Liver (tissue), 9 donors: Measurements from ENCODE around the gene TEP1. TPM values are rescaled to one million over a fixed set of nuclear protein-coding genes. Genes with fewer than 3 reads are reported as not detected.
"Not testable (repeated sequence)": the region's sequence is repeated elsewhere in the genome, so short reads cannot be mapped to it uniquely, and the experiment has no call there.

ENCODE experiments used
- DNase-seq: peaks from one replicate; pipeline ENCODE4 v3.0.0-alpha.2; 2017; ENCODE audit warnings: low spot score
- H3K27ac ChIP-seq, 2 donors: one replicate each; pipeline ENCODE4 v1.7.0; 2013; ENCODE audit warnings: inconsistent platforms in 2 of 2, low read length in 2 of 2, control low read depth in 1 of 2, low read depth in 1 of 2, mild to moderate bottlenecking in 1 of 2
- H3K27me3 ChIP-seq, 4 donors: one replicate each; pipeline versions ENCODE4 v1.6.1 to v1.7.0; 2013; ENCODE audit warnings: low read length in 3 of 4, inconsistent platforms in 1 of 4, mild to moderate bottlenecking in 1 of 4, moderate library complexity in 1 of 4; ENCODE audit not compliant: control insufficient read depth in 4 of 4, insufficient read depth in 4 of 4
- H3K36me3 ChIP-seq, 4 donors: one replicate each; pipeline versions ENCODE4 v1.6.1 to v1.7.0; 2013; ENCODE audit warnings: low read length in 3 of 4, mild to moderate bottlenecking in 3 of 4, low read depth in 1 of 4, moderate library complexity in 1 of 4; ENCODE audit not compliant: control insufficient read depth in 4 of 4, insufficient read depth in 3 of 4
- H3K4me1 ChIP-seq, 4 donors: one replicate each; pipeline versions ENCODE4 v1.6.1 to v1.7.0; 2013; ENCODE audit warnings: low read length in 3 of 4, mild to moderate bottlenecking in 3 of 4, moderate library complexity in 1 of 4; ENCODE audit not compliant: control insufficient read depth in 4 of 4, insufficient read depth in 4 of 4
- H3K4me3 ChIP-seq, 3 donors: one replicate each; pipeline versions ENCODE4 v1.6.1 to v1.7.0; 2013; ENCODE audit warnings: low read length in 3 of 3, control low read depth in 1 of 3, low read depth in 1 of 3, mild to moderate bottlenecking in 1 of 3
- H3K9ac ChIP-seq, 2 donors: one replicate each; pipeline ENCODE4 v1.7.0; 2013; ENCODE audit warnings: low read length in 2 of 2, mild to moderate bottlenecking in 2 of 2, moderate library complexity in 2 of 2, control low read depth in 1 of 2, low read depth in 1 of 2
- H3K9me3 ChIP-seq, 4 donors: one replicate each; pipeline versions ENCODE4 v1.6.1 to v1.7.0; 2013; ENCODE audit warnings: low read length in 3 of 4; ENCODE audit not compliant: control insufficient read depth in 4 of 4
- ATF3 ChIP-seq: IDR thresholded peaks from 2 replicates; pipeline ENCODE4 v1.6.1; 2016; ENCODE audit warnings: antibody characterized with exemption
- CTCF ChIP-seq: fragments of 150-350 bp; IDR thresholded peaks from 2 replicates; pipeline ENCODE4 v1.5.1; 2017; ENCODE audit warnings: improper control_type of control experiment, low read depth, low read length; ENCODE audit not compliant: missing input control
- EGR1 ChIP-seq, 2 donors: IDR thresholded peaks; 2 replicates each; pipeline ENCODE4 v1.6.1; 2016 to 2018; ENCODE audit warnings: antibody characterized with exemption in 2 of 2, low read depth in 2 of 2
- FOXA1 ChIP-seq: IDR thresholded peaks from 2 replicates; pipeline ENCODE4 v1.6.1; 2016; ENCODE audit warnings: antibody characterized with exemption
- FOXA2 ChIP-seq: IDR thresholded peaks from 2 replicates; pipeline ENCODE4 v1.6.1; 2016; ENCODE audit warnings: antibody characterized with exemption
- HNF4A ChIP-seq, 2 donors: conservative IDR thresholded peaks; 2 replicates each; pipeline ENCODE4 v1.6.1; 2016; ENCODE audit warnings: antibody characterized with exemption in 2 of 2, mild to moderate bottlenecking in 2 of 2
- HNF4G ChIP-seq: IDR thresholded peaks from 2 replicates; pipeline ENCODE4 v1.6.1; 2016; ENCODE audit warnings: antibody characterized with exemption
- JUND ChIP-seq, 2 donors: IDR thresholded peaks; 2 replicates each; pipeline ENCODE4 v1.6.1; 2016; ENCODE audit warnings: antibody characterized with exemption in 2 of 2
- MAX ChIP-seq: IDR thresholded peaks from 2 replicates; pipeline ENCODE4 v1.6.1; 2016; ENCODE audit warnings: antibody characterized with exemption
- RAD21 ChIP-seq, 2 donors: IDR thresholded peaks; 2 replicates each; pipeline ENCODE4 v1.6.1; 2016; ENCODE audit warnings: antibody characterized with exemption in 2 of 2, mild to moderate bottlenecking in 2 of 2
- REST ChIP-seq: IDR thresholded peaks from 2 replicates; pipeline ENCODE4 v1.6.1; 2016; ENCODE audit warnings: antibody characterized with exemption, mild to moderate bottlenecking
- RXRA ChIP-seq, 2 donors: IDR thresholded peaks; 2 replicates each; pipeline ENCODE4 v1.6.1; 2017 to 2018; ENCODE audit warnings: antibody characterized with exemption in 2 of 2, mild to moderate bottlenecking in 1 of 2
- SP1 ChIP-seq: IDR thresholded peaks from 2 replicates; pipeline ENCODE4 v1.6.1; 2018; ENCODE audit warnings: antibody characterized with exemption, mild to moderate bottlenecking
- YY1 ChIP-seq: IDR thresholded peaks from 2 replicates; pipeline ENCODE4 v1.6.1; 2016; ENCODE audit warnings: antibody characterized with exemption, mild to moderate bottlenecking
- WGBS: extraction: QIAGEN DNeasy Blood & Tissue Kit; methylation state at CpG from one replicate; pipeline ENCODE4 v1.1.7; 2013; 5-methylcytosine and 5-hydroxymethylcytosine counted together
- polyA plus RNA-seq, 2 donors: library from polyadenylated mRNA; stranded (reverse) in 1 of 2; unstranded in 1 of 2; fragments of 200-250 nt in 1 of 2; fragments of >200 nt in 1 of 2; fragmentation: Nextera tagmentation in 1 of 2; extraction: Ambion mirVana in 1 of 2; gene quantifications; one replicate each; pipeline versions ENCODE4 v1.2.1 to v1.2.3, GENCODE V29; 2013 to 2015
- total RNA-seq, 2 donors: library from RNA; depleted of rRNA; stranded (reverse); fragments of >200 nt; gene quantifications; one replicate each; pipeline ENCODE4 v1.2.3, GENCODE V29; 2014
- TF ChIP-seq, protein P1 (sequence below): IDR thresholded peaks from 2 replicates; pipeline ENCODE4 v1.6.1; 2016; ENCODE audit warnings: antibody characterized with exemption
- donor health status: healthy.
- donor health status: healthy.
- donor health status: healthy.
- donor health status: healthy.
- donor health status: healthy.

TEP1 gene
- total and polyA plus RNA-seq, 4 donors = 3.9 to 20.7 (median 7.6) TPM

- Histone ChIP-seq H3K27me3 (no peaks in the 10 kb centered on the region), H3K4me3 (no peak overlapping the region), H3K9me3 (no peaks in the 10 kb centered on the region), H3K4me1 (peaks cover 0 to 8% (median 7%) of the 10 kb centered on the region in 4 donors), H3K9ac (no peak overlapping the region), H3K27ac (no peak overlapping the region), H3K36me3 (peaks cover 15 to 84% (median 52%) of the 10 kb centered on the region in 4 donors)
- no peak for DNase-seq
- TF ChIP-seq, protein P1, sequence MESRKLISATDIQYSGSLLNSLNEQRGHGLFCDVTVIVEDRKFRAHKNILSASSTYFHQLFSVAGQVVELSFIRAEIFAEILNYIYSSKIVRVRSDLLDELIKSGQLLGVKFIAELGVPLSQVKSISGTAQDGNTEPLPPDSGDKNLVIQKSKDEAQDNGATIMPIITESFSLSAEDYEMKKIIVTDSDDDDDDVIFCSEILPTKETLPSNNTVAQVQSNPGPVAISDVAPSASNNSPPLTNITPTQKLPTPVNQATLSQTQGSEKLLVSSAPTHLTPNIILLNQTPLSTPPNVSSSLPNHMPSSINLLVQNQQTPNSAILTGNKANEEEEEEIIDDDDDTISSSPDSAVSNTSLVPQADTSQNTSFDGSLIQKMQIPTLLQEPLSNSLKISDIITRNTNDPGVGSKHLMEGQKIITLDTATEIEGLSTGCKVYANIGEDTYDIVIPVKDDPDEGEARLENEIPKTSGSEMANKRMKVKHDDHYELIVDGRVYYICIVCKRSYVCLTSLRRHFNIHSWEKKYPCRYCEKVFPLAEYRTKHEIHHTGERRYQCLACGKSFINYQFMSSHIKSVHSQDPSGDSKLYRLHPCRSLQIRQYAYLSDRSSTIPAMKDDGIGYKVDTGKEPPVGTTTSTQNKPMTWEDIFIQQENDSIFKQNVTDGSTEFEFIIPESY = no peak
- TF ChIP-seq ATF3 (no peak), MAX (no peak), SP1 (no peak), YY1 (no peak), CTCF (no peak), FOXA2 (no peak), FOXA1 (no peak), HNF4G (no peak), HNF4A (conservative IDR thresholded peaks at IDR 0.05) (no peak), RAD21 (IDR thresholded peaks at IDR 0.05) (no peak), EGR1 (IDR thresholded peaks at IDR 0.05; ENCODE audit: low read depth in 2 of 2) (no peak)
- WGBS = 86% methylated on average over 5 of the region's 5 CpGs
These were observed 40.5 kb downstream of the TEP1 start for GRCh38 chr14:20372796-20373195.

GRCh38 chr14:20365928-20366327 lies 47.4 kb downstream of the TEP1 start:
- Histone ChIP-seq H3K36me3 (peaks cover 7 to 40% (median 29%) of the 10 kb centered on the region in 4 donors), H3K4me1 (no peaks in the 10 kb centered on the region), H3K9ac (no peak overlapping the region), H3K27ac (no peak overlapping the region), H3K9me3 (no peaks in the 10 kb centered on the region), H3K27me3 (no peaks in the 10 kb centered on the region), H3K4me3 (no peak overlapping the region)
- TF ChIP-seq RXRA (IDR thresholded peaks at IDR 0.05) (no peak), MAX (no peak), FOXA1 (no peak), RAD21 (IDR thresholded peaks at IDR 0.05) (no peak), JUND (IDR thresholded peaks at IDR 0.05) (no peak), REST (no peak), SP1 (no peak), HNF4A (conservative IDR thresholded peaks at IDR 0.05) (no peak), EGR1 (IDR thresholded peaks at IDR 0.05; ENCODE audit: low read depth in 2 of 2) (no peak)
- DNase-seq = no peak

GRCh38 chr14:20358474-20358873 lies 54.8 kb downstream of the TEP1 start:
- not testable (repeated sequence) for H3K4me3 ChIP-seq, H3K27me3 ChIP-seq, H3K9me3 ChIP-seq, H3K27ac ChIP-seq, H3K9ac ChIP-seq, H3K4me1 ChIP-seq, DNase-seq
- H3K36me3 ChIP-seq = peaks cover 4 to 49% (median 44%) of the 10 kb centered on the region in 4 donors
- WGBS = 77% methylated on average over 3 of the region's 3 CpGs
